Neural cell (in vitro differentiated cells): ENCODE data around the gene DSCAML1. TPM values are rescaled to one million over a fixed set of nuclear protein-coding genes. Genes with fewer than 3 reads are reported as not detected.

ENCODE experiments used
- H2AFZ ChIP-seq: fragments of 200-600, 300-800 bp; sonication (generic), shearing (Covaris generic); 2 replicates; pipeline ENCODE4 v1.6.0; 2014; ENCODE audit warnings: low read depth, mild to moderate bottlenecking, antibody characterized with exemption, low read length, moderate library complexity
- H3F3A ChIP-seq: fragments of 200-600 bp; shearing (Covaris generic); 2 replicates; pipeline ENCODE4 v1.6.1; 2016; ENCODE audit warnings: mild to moderate bottlenecking, moderate library complexity, mixed read lengths, antibody characterized with exemption, low read length; ENCODE audit not compliant: insufficient read depth, poor library complexity, severe bottlenecking
- H3K27ac ChIP-seq: fragments of 200-600, 300-800 bp; sonication (generic), shearing (Covaris generic); 2 replicates; pipeline ENCODE4 v1.5.1; 2014; ENCODE audit warnings: mild to moderate bottlenecking, low read length, moderate library complexity
- H3K27me3 ChIP-seq: fragments of 300-800, 200-600 bp; sonication (generic), shearing (Covaris generic); 2 replicates; pipeline ENCODE4 v1.6.0; 2014; ENCODE audit warnings: mild to moderate bottlenecking, low read depth, low read length, moderate library complexity; ENCODE audit not compliant: insufficient read depth
- H3K36me3 ChIP-seq: fragments of 300-800, 200-600 bp; sonication (generic), shearing (Covaris generic); 2 replicates; pipeline ENCODE4 v1.5.1; 2014; ENCODE audit warnings: mild to moderate bottlenecking, antibody characterized with exemption, low read length, moderate library complexity; ENCODE audit not compliant: insufficient read depth
- H3K4me2 ChIP-seq: fragments of 300-800, 200-600 bp; sonication (generic), shearing (Covaris generic); 2 replicates; pipeline ENCODE4 v1.6.0; 2014; ENCODE audit warnings: mild to moderate bottlenecking, low read length
- H3K4me3 ChIP-seq: fragments of 300-800, 200-600 bp; sonication (generic), shearing (Covaris generic); 2 replicates; pipeline ENCODE4 v1.5.1; 2014; ENCODE audit warnings: mild to moderate bottlenecking, low read length, moderate library complexity
- H3K79me2 ChIP-seq: fragments of 200-600 bp; shearing (Covaris generic); replicated peaks from 2 replicates; pipeline ENCODE4 v1.6.0; 2014; ENCODE audit warnings: mild to moderate bottlenecking, low read length, moderate library complexity; ENCODE audit not compliant: insufficient read depth
- H3K9ac ChIP-seq: fragments of 300-800, 200-600 bp; sonication (generic), shearing (Covaris generic); 2 replicates; pipeline ENCODE4 v1.6.1; 2016; ENCODE audit warnings: mild to moderate bottlenecking, low read length, mixed read lengths
- H3K9me2 ChIP-seq: fragments of 200-600 bp; shearing (Covaris generic); 2 replicates; pipeline ENCODE4 v1.6.1; 2016; ENCODE audit warnings: mild to moderate bottlenecking, low read length, mixed read lengths; ENCODE audit not compliant: insufficient read depth
- H3K9me3 ChIP-seq: fragments of 200-600, 300-800 bp; sonication (generic), shearing (Covaris generic); 2 replicates; pipeline ENCODE4 v1.6.1; 2016; ENCODE audit warnings: mild to moderate bottlenecking, mixed run types, low read length, moderate library complexity, mixed read lengths
- H4K20me1 ChIP-seq: fragments of 200-600 bp; shearing (Covaris generic); 2 replicates; pipeline ENCODE4 v1.6.1; 2016; ENCODE audit warnings: mild to moderate bottlenecking, mixed run types; ENCODE audit not compliant: insufficient read depth
- EP300 ChIP-seq: fragments of 450-650 bp; conservative IDR thresholded peaks from 2 replicates; pipeline ENCODE4 v1.6.1; 2014; ENCODE audit warnings: antibody characterized with exemption, mild to moderate bottlenecking, moderate library complexity; ENCODE audit not compliant: poor library complexity, severe bottlenecking
- EZH2 ChIP-seq: fragments of 200-600, 300-800 bp; shearing (Covaris generic), sonication (generic); IDR thresholded peaks from 2 replicates; pipeline ENCODE4 v1.6.1; 2014; ENCODE audit warnings: antibody characterized with exemption, low read length, borderline replicate concordance, mild to moderate bottlenecking; ENCODE audit not compliant: insufficient read depth, poor library complexity, severe bottlenecking
- MXI1 ChIP-seq: fragments of 450-650 bp; conservative IDR thresholded peaks from 2 replicates; pipeline ENCODE4 v1.6.1; 2014; ENCODE audit warnings: antibody characterized with exemption, mild to moderate bottlenecking; ENCODE audit not compliant: poor library complexity, severe bottlenecking
- POLR2AphosphoS5 ChIP-seq: IDR thresholded peaks from 2 replicates; pipeline ENCODE4 v1.6.1; 2012
- RAD21 ChIP-seq: fragments of 450-650 bp; conservative IDR thresholded peaks from 2 replicates; pipeline ENCODE4 v1.6.1; 2014; ENCODE audit warnings: antibody characterized with exemption, mild to moderate bottlenecking, moderate library complexity
- SMC3 ChIP-seq: fragments of 450-650 bp; conservative IDR thresholded peaks from 2 replicates; pipeline ENCODE4 v1.6.1; 2014; ENCODE audit warnings: antibody characterized with exemption, mild to moderate bottlenecking, moderate library complexity; ENCODE audit not compliant: poor library complexity
- TAF1 ChIP-seq: IDR thresholded peaks from 2 replicates; pipeline ENCODE4 v1.6.1; 2012; ENCODE audit warnings: low read depth
- polyA plus RNA-seq: library from polyadenylated mRNA; depleted of rRNA; stranded (reverse); fragments of >200 nt; gene quantifications from 2 replicates; pipeline ENCODE4 v1.2.3, GENCODE V29; 2014
- TF ChIP-seq, protein P1 (sequence below): IDR thresholded peaks from 2 replicates; pipeline ENCODE4 v1.6.1; 2012; ENCODE audit warnings: borderline replicate concordance
- TF ChIP-seq, protein P2 (sequence below): fragments of 450-650 bp; IDR thresholded peaks from 2 replicates; pipeline ENCODE4 v1.5.1; 2014; ENCODE audit warnings: antibody characterized with exemption, mild to moderate bottlenecking, moderate library complexity; ENCODE audit not compliant: poor library complexity, severe bottlenecking

The DSCAML1 gene
- polyA plus RNA-seq, 1 donor from 2014 or later, result 1.3 TPM

DNA sequence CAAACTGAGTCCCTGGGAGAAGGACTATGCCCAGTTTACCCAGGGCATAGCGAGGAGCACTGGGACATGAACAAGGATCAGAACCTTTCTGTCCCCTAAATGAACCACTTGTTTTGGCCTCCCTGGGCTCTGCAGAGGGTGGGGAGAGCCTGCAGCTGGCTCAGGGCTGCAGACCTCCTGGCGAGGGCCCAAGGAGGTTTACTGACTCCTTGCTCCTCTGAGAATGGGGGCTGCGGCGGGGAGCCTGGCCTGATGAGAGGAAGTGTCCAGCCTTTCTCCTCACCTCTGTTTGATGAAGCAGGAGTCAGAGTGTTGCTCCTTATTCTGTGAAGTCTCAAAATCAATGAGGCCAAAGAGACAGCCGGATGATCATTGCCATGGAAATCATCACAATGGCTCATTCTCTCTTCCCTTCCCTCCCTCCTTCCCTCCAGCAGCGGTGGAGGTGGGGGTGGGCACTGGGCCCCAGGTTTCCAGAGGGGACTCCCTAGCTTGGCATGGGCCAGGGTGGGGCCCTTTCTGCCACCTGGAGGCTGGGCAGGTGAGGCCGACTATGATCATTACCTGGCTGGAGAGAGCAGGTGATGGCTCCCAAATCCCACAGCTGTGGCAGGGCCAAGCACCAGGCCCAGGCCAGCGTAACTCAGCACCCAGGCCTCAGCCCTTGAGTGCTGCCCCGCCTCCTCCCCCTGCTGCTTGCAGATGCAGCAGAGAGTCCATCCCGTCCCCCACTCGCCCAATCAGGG, 299.6 kb downstream of the DSCAML1 start:
- TF ChIP-seq, protein P1, sequence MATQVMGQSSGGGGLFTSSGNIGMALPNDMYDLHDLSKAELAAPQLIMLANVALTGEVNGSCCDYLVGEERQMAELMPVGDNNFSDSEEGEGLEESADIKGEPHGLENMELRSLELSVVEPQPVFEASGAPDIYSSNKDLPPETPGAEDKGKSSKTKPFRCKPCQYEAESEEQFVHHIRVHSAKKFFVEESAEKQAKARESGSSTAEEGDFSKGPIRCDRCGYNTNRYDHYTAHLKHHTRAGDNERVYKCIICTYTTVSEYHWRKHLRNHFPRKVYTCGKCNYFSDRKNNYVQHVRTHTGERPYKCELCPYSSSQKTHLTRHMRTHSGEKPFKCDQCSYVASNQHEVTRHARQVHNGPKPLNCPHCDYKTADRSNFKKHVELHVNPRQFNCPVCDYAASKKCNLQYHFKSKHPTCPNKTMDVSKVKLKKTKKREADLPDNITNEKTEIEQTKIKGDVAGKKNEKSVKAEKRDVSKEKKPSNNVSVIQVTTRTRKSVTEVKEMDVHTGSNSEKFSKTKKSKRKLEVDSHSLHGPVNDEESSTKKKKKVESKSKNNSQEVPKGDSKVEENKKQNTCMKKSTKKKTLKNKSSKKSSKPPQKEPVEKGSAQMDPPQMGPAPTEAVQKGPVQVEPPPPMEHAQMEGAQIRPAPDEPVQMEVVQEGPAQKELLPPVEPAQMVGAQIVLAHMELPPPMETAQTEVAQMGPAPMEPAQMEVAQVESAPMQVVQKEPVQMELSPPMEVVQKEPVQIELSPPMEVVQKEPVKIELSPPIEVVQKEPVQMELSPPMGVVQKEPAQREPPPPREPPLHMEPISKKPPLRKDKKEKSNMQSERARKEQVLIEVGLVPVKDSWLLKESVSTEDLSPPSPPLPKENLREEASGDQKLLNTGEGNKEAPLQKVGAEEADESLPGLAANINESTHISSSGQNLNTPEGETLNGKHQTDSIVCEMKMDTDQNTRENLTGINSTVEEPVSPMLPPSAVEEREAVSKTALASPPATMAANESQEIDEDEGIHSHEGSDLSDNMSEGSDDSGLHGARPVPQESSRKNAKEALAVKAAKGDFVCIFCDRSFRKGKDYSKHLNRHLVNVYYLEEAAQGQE, result no peak
- TF ChIP-seq SMC3, result no peak
- Histone ChIP-seq H3K36me3 (no peaks in the 10 kb centered on the region), H3K27me3 (no peaks in the 10 kb centered on the region), H3K79me2 (no peaks in the 10 kb centered on the region), H3K4me2 (no peak overlapping the region), H3K9me2 (no peaks in the 10 kb centered on the region), H3K4me3 (no peak overlapping the region), H3F3A (no peaks in the 10 kb centered on the region), H2AFZ (no peak overlapping the region), H4K20me1 (no peaks in the 10 kb centered on the region), H3K9me3 (no peaks in the 10 kb centered on the region), H3K9ac (no peak overlapping the region), H3K27ac (no peak overlapping the region)

DNA sequence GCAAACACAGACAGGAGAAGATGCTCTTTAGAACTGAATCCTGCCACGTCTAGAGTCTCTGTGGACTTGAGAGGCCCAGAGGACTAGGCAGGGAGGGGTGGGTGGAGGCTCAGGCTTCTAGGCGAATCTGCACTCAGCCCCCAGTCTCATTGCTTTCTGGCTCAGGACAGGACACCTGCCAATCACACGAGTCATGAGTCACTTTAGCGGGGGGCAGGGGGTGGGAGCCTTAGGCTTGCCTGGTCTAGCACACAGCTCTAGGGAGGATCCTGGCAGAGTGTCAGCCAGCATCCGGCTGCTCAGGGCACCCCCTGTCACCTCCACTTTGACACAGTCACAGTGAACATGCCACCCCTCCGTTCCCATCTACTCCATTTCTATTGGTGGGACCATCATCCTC, 301.7 kb downstream of the DSCAML1 start:
- H3K9me2 ChIP-seq, result no peaks in the 10 kb centered on the region
- no peaks in the 10 kb centered on the region for H3K36me3 ChIP-seq
- no peak overlapping the region for H3K4me2 ChIP-seq
- H3K4me3 ChIP-seq, result no peak overlapping the region
- H4K20me1 ChIP-seq, result no peaks in the 10 kb centered on the region
- H3K27me3 ChIP-seq, result no peaks in the 10 kb centered on the region
- H3F3A ChIP-seq, result no peaks in the 10 kb centered on the region
- H2AFZ ChIP-seq, result no peak overlapping the region
- no peaks in the 10 kb centered on the region for H3K9me3 ChIP-seq
- no peaks in the 10 kb centered on the region for H3K79me2 ChIP-seq
- H3K9ac ChIP-seq, result no peak overlapping the region
- TF ChIP-seq POLR2AphosphoS5, result no peak
- TF ChIP-seq, protein P1, result no peak
- no peak for TF ChIP-seq EZH2
- no peak for TF ChIP-seq EP300
- TF ChIP-seq TAF1, result no peak
- TF ChIP-seq MXI1, result no peak
- no peak for TF ChIP-seq SMC3
- TF ChIP-seq RAD21, result no peak
- TF ChIP-seq, protein P2, sequence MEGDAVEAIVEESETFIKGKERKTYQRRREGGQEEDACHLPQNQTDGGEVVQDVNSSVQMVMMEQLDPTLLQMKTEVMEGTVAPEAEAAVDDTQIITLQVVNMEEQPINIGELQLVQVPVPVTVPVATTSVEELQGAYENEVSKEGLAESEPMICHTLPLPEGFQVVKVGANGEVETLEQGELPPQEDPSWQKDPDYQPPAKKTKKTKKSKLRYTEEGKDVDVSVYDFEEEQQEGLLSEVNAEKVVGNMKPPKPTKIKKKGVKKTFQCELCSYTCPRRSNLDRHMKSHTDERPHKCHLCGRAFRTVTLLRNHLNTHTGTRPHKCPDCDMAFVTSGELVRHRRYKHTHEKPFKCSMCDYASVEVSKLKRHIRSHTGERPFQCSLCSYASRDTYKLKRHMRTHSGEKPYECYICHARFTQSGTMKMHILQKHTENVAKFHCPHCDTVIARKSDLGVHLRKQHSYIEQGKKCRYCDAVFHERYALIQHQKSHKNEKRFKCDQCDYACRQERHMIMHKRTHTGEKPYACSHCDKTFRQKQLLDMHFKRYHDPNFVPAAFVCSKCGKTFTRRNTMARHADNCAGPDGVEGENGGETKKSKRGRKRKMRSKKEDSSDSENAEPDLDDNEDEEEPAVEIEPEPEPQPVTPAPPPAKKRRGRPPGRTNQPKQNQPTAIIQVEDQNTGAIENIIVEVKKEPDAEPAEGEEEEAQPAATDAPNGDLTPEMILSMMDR, result no peak
- no peak overlapping the region for H3K27ac ChIP-seq
